Measurements from ENCODE around the gene ZNF532.

ZNF532 gene

DNA sequence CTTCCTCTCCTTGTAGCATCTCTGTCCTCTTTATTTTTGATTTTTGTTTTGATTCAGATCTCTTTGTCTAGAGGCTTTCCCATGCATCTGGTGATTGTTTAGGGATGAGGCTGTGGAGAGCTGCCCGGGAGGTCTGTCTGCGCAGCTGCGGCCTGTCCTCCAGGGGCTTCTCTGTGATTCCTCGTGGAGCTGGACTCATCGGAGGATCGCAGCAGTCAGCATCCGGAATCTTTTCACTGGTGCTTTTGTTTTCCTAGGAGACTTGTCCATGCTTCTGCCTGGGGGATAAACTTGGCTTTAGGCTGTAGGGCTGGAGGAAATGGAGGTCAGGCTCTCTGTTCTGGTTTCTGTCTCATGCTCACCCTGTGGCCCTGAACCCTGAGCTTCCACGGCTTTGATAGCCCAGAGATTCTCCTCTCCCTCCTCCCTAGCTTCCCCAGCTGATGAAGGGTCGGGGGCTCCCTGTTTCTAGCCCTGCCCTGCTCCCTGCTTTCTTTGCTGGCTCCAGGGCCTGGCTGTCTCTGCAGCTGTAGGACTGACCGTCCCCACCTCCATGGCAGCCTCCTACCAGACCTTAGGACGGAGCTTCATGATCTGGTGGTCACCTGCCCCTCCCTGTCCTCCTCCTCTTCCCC, 35.5 kb downstream of the ZNF532 start:
- Mint-ChIP-seq H3K27me3 (ENCODE audit: low read depth, poor library complexity) (no peaks in the 10 kb centered on the region), H3K4me3 (no peak overlapping the region), H3K9me3 (no peaks in the 10 kb centered on the region), H3K27ac (peak overlapping the region; percentile 26), H3K4me1 (peaks cover 48% of the 10 kb centered on the region), H3K36me3 (ENCODE audit: low read depth) (peaks cover 76% of the 10 kb centered on the region)
- no peak for DNase-seq
- TF ChIP-seq, protein P1, sequence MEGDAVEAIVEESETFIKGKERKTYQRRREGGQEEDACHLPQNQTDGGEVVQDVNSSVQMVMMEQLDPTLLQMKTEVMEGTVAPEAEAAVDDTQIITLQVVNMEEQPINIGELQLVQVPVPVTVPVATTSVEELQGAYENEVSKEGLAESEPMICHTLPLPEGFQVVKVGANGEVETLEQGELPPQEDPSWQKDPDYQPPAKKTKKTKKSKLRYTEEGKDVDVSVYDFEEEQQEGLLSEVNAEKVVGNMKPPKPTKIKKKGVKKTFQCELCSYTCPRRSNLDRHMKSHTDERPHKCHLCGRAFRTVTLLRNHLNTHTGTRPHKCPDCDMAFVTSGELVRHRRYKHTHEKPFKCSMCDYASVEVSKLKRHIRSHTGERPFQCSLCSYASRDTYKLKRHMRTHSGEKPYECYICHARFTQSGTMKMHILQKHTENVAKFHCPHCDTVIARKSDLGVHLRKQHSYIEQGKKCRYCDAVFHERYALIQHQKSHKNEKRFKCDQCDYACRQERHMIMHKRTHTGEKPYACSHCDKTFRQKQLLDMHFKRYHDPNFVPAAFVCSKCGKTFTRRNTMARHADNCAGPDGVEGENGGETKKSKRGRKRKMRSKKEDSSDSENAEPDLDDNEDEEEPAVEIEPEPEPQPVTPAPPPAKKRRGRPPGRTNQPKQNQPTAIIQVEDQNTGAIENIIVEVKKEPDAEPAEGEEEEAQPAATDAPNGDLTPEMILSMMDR (IDR thresholded peaks at IDR 0.05), result no peak

GRCh38 chr18:58901143-58901542, 36.5 kb downstream of the ZNF532 start:
- H3K36me3 Mint-ChIP-seq (ENCODE audit: low read depth), result peaks cover 81% of the 10 kb centered on the region
- TF ChIP-seq, protein P1 (IDR thresholded peaks at IDR 0.05), result no peak
- peaks cover 47% of the 10 kb centered on the region for H3K4me1 Mint-ChIP-seq
- H3K27me3 Mint-ChIP-seq (ENCODE audit: low read depth, poor library complexity), result no peaks in the 10 kb centered on the region
- H3K27ac Mint-ChIP-seq, result peak overlapping the region; percentile 85
- H3K9me3 Mint-ChIP-seq, result no peaks in the 10 kb centered on the region
- no peak for DNase-seq
- no peak overlapping the region for H3K4me3 Mint-ChIP-seq

GRCh38 chr18:58901783-58902182, 37.1 kb downstream of the ZNF532 start:
- Mint-ChIP-seq H3K27me3 (ENCODE audit: low read depth, poor library complexity) (no peaks in the 10 kb centered on the region), H3K4me3 (no peak overlapping the region), H3K27ac (peak overlapping the region; percentile 53), H3K4me1 (peaks cover 47% of the 10 kb centered on the region), H3K36me3 (ENCODE audit: low read depth) (peaks cover 82% of the 10 kb centered on the region), H3K9me3 (no peaks in the 10 kb centered on the region)
- DNase-seq, result no peak
- TF ChIP-seq, protein P1 (IDR thresholded peaks at IDR 0.05), result no peak

DNA sequence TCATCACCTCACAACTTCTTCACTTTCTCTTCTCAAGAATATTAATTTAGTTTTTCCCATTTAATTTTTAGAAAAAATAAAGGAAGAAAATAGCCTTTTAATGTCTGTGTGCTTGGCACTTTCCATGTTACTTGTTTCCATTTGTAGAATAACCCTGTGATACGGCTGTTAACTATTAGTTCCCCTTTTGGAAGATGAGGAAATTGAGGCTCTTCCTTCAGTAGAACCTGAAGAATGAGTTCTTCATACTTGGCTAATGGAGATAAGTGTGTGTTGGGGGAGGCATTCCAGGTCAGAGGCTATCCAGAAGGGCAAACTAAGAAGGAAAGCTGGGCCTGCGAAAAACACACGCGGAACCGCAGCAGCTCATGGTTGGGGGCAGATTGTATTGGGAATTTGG, 38.3 kb downstream of the ZNF532 start:
- Mint-ChIP-seq H3K27me3 (ENCODE audit: low read depth, poor library complexity) (no peaks in the 10 kb centered on the region), H3K4me3 (no peak overlapping the region), H3K4me1 (peaks cover 48% of the 10 kb centered on the region), H3K36me3 (ENCODE audit: low read depth) (peaks cover 83% of the 10 kb centered on the region), H3K27ac (peak overlapping the region; percentile 7), H3K9me3 (no peaks in the 10 kb centered on the region)
- TF ChIP-seq, protein P1 (IDR thresholded peaks at IDR 0.05), result no peak
- no peak for DNase-seq

DNA sequence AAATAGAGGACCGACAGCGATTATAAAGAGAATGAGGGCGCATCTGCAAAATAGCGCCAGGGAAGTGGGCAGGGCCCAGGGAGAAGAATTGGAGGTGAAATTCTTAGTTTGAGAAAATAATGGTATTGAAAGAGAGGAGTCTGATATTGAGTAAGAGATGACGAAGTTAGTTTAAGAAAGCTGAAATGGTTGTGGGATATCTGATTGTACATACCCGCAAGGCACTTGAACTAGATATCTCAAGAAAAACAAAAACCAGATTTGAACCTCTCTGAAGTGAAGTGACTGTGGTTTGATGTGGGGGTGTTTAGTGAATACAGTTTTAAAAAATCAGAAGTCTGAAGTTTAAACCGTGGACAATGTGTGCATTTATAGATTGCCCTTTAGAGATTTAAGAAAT, 38.9 kb downstream of the ZNF532 start:
- TF ChIP-seq, protein P1 (IDR thresholded peaks at IDR 0.05), result no peak
- Mint-ChIP-seq H3K27ac (no peak overlapping the region), H3K36me3 (ENCODE audit: low read depth) (peaks cover 86% of the 10 kb centered on the region), H3K9me3 (no peaks in the 10 kb centered on the region), H3K27me3 (ENCODE audit: low read depth, poor library complexity) (no peaks in the 10 kb centered on the region), H3K4me3 (no peak overlapping the region), H3K4me1 (peaks cover 53% of the 10 kb centered on the region)
- no peak for DNase-seq

GRCh38 chr18:58905777-58906428, 41.2 kb downstream of the ZNF532 start:
- no peak for DNase-seq
- Mint-ChIP-seq H3K36me3 (ENCODE audit: low read depth) (peaks cover 81% of the 10 kb centered on the region), H3K27ac (peak overlapping the region; percentile 82), H3K4me3 (no peak overlapping the region), H3K27me3 (ENCODE audit: low read depth, poor library complexity) (no peaks in the 10 kb centered on the region), H3K9me3 (no peaks in the 10 kb centered on the region), H3K4me1 (peaks cover 57% of the 10 kb centered on the region)
- TF ChIP-seq, protein P1 (IDR thresholded peaks at IDR 0.05), result no peak
